ENCODE results near the gene NETO2.
"Not testable (repeated sequence)": the region's sequence is repeated elsewhere in the genome, so short reads cannot be mapped to it uniquely, and the experiment has no call there.

NETO2 gene

GRCh38 chr16:47143677-47144558, at the start of gene NETO2:
TSS of gene NETO2 (minus strand) at chr16:47143945. CDS start at chr16:47143612, 333 bp downstream.
- in situ Hi-C loops (cut with HindIII; ENCODE audit: low sequenced_read_pairs): no loop called here
- peak; percentile 62 for DNase-seq (ENCODE audit: low read depth, low spot score)
- peak within 1 kb of the TSS; percentile 66 for H3K4me3 ChIP-seq (ENCODE audit: low read depth, low read length)
- TF ChIP-seq CTCF (IDR thresholded peaks at IDR 0.05; ENCODE audit: low read depth, low read length): peak; percentile 82

GRCh38 chr16:47182318-47182717, 38.6 kb upstream of the NETO2 start:
- no peak for DNase-seq (ENCODE audit: low read depth, low spot score)
- in situ Hi-C loops (cut with HindIII; ENCODE audit: low sequenced_read_pairs): no loop called here
- no peak overlapping the region for H3K4me3 ChIP-seq (ENCODE audit: low read depth, low read length)
- TF ChIP-seq CTCF (IDR thresholded peaks at IDR 0.05; ENCODE audit: low read depth, low read length): no peak

- DNase-seq (ENCODE audit: low read depth, low spot score); in situ Hi-C loops (cut with HindIII; ENCODE audit: low sequenced_read_pairs); H3K4me3 ChIP-seq (ENCODE audit: low read depth, low read length): not testable (repeated sequence)
Observed at GRCh38 chr16:47181066-47181465, 37.3 kb upstream of the NETO2 start.

- in situ Hi-C loops (cut with HindIII; ENCODE audit: low sequenced_read_pairs): no loop called here
- no peak overlapping the region for H3K4me3 ChIP-seq (ENCODE audit: low read depth, low read length)
- TF ChIP-seq CTCF (IDR thresholded peaks at IDR 0.05; ENCODE audit: low read depth, low read length): no peak
- DNase-seq (ENCODE audit: low read depth, low spot score): no peak
Observed at GRCh38 chr16:47180073-47180472, 36.3 kb upstream of the NETO2 start.

GRCh38 chr16:47175152-47175551, 31.4 kb upstream of the NETO2 start:
- no peak for TF ChIP-seq CTCF (IDR thresholded peaks at IDR 0.05; ENCODE audit: low read depth, low read length)
- DNase-seq (ENCODE audit: low read depth, low spot score): no peak
- in situ Hi-C loops (cut with HindIII; ENCODE audit: low sequenced_read_pairs): no loop called here
- no peak overlapping the region for H3K4me3 ChIP-seq (ENCODE audit: low read depth, low read length)

- in situ Hi-C loops (cut with HindIII; ENCODE audit: low sequenced_read_pairs): no loop called here
- no peak for TF ChIP-seq CTCF (IDR thresholded peaks at IDR 0.05; ENCODE audit: low read depth, low read length)
- DNase-seq (ENCODE audit: low read depth, low spot score): no peak
- no peak overlapping the region for H3K4me3 ChIP-seq (ENCODE audit: low read depth, low read length)
Observed at GRCh38 chr16:47162670-47163420, 19.1 kb upstream of the NETO2 start.

GRCh38 chr16:47161464-47161863, 17.7 kb upstream of the NETO2 start:
- no peak for DNase-seq (ENCODE audit: low read depth, low spot score)
- in situ Hi-C loops (cut with HindIII; ENCODE audit: low sequenced_read_pairs): no loop called here
- no peak overlapping the region for H3K4me3 ChIP-seq (ENCODE audit: low read depth, low read length)
- TF ChIP-seq CTCF (IDR thresholded peaks at IDR 0.05; ENCODE audit: low read depth, low read length): no peak
